Skeletal muscle tissue (tissue), 4 donors: ENCODE data around the gene PNPLA2. TPM values are rescaled to one million over a fixed set of nuclear protein-coding genes. Genes with fewer than 3 reads are reported as not detected.

Experiments
- H3K27ac ChIP-seq: one replicate; pipeline ENCODE4 v1.7.0; 2013; ENCODE audit warnings: mild to moderate bottlenecking, low read depth, low read length, inconsistent platforms
- H3K27me3 ChIP-seq, 3 donors: one replicate each; pipeline ENCODE4 v1.7.0; 2013; ENCODE audit warnings: low read length in 3 of 3; ENCODE audit not compliant: control insufficient read depth in 3 of 3, insufficient read depth in 3 of 3
- H3K36me3 ChIP-seq, 3 donors: one replicate each; pipeline ENCODE4 v1.7.0; 2013; ENCODE audit warnings: low read length in 3 of 3; ENCODE audit not compliant: control insufficient read depth in 3 of 3, insufficient read depth in 3 of 3
- H3K4me1 ChIP-seq, 3 donors: one replicate each; pipeline ENCODE4 v1.7.0; 2013; ENCODE audit warnings: low read length in 3 of 3, mild to moderate bottlenecking in 3 of 3; ENCODE audit not compliant: control insufficient read depth in 3 of 3, insufficient read depth in 3 of 3
- H3K4me3 ChIP-seq, 3 donors: one replicate each; pipeline ENCODE4 v1.7.0; 2013; ENCODE audit warnings: low read length in 3 of 3
- H3K9ac ChIP-seq, 3 donors: one replicate each; pipeline ENCODE4 v1.7.0; 2013; ENCODE audit warnings: low read length in 3 of 3, mild to moderate bottlenecking in 3 of 3, moderate library complexity in 2 of 3, low read depth in 1 of 3
- H3K9me3 ChIP-seq, 3 donors: one replicate each; pipeline ENCODE4 v1.7.0; 2013; ENCODE audit warnings: low read length in 3 of 3; ENCODE audit not compliant: control insufficient read depth in 3 of 3
- total RNA-seq: library from RNA; depleted of rRNA; stranded (reverse); fragments of >200 nt; gene quantifications from one replicate; pipeline ENCODE4 v1.2.3, GENCODE V29; 2014
- donor health status: Osteomylitis.

The PNPLA2 gene
- total RNA-seq, 1 donor from 2014 or later, result 13.6 TPM

DNA sequence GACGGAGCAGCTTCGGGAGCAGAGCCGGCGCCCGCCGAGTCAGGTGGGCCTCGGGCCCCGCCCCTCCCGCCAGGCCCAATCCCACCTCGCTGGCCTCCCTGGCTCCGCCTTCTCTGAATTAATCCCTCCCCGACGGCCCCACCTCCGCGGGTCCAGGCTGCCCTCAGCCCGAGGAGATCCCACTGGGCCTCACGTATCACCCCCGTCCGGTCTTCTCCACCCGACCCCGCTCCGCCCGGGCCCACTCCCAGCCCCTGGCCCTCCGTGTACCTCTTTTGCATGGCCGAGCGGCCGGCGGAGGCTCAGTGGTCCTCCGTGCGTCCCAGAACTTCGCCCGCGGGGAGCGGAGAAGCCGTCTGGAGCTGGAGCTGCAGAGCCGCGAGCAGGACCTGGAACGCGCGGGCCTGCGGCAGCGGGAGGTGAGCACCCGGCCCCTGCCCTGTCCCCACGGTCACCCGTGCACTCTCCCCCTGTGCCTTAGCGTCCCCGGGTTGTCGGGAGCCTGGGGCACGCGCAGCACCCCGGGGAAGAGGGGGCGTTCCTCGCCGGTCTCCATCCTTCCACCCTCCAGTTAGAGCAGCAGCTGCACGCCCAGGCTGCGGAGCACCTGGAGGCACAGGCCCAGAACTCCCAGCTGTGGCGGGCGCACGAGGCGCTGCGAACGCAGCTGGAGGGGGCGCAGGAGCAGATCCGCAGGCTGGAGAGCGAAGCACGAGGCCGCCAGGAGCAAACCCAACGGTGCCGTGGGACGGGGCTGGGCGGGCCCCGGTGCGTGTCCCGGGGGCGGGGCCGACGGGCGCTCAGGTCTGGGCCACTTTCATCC lies 11.8 kb downstream of the PNPLA2 start:
- H3K4me3 ChIP-seq, result peak overlapping the region in 2 of 3 donors; percentile 49 to 58
- no peaks in the 10 kb centered on the region for H3K9me3 ChIP-seq
- H3K36me3 ChIP-seq, result peaks cover 0 to 4% (median 0%) of the 10 kb centered on the region in 3 donors
- H3K27me3 ChIP-seq, result peaks cover 13 to 58% (median 24%) of the 10 kb centered on the region in 3 donors
- peak overlapping the region in 1 of 3 donors; percentile 62 for H3K9ac ChIP-seq
- peaks cover 65 to 80% (median 72%) of the 10 kb centered on the region in 3 donors for H3K4me1 ChIP-seq
- no peak overlapping the region for H3K27ac ChIP-seq

DNA sequence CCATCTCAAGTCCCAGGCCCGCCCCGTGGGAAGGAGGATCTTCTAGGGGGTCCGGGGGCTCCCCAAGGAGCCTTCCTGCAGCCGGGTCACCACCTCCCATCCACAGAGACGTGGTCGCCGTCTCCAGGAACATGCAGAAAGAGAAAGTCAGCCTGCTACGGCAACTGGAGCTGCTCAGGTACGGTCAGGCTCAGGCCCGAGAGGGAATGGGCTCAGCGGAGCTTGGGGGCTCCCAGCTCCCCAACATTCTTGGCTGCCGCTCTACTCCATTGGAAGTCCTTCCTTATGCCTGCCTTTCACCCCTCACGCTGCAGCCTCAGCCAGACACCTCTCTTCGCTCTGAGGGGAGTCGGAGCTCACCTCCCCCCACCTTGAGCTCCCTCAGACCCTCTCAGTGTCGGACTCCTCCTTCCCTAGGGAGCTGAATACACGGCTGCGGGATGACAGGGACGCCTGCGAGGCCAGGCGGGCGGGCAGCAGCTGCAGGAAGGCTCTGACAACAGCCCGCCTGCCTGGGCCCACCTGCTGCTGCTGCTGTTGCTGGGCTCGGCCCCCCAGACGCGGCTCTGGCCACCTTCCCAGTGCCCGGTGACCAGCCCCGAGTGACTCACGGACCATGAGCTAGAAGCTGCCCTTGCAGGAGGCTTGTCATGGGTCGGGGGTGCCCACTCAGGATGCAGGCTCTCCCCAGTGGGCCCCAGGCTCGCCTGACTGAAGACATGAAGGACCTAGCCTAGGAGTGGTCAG lies 12.6 kb downstream of the PNPLA2 start:
- Histone ChIP-seq H3K27ac (no peak overlapping the region), H3K36me3 (peaks cover 2 to 3% (median 3%) of the 10 kb centered on the region in 3 donors), H3K9me3 (no peaks in the 10 kb centered on the region), H3K27me3 (peaks cover 13 to 52% (median 20%) of the 10 kb centered on the region in 3 donors), H3K4me3 (peak overlapping the region in 1 of 3 donors; percentile 22), H3K4me1 (peaks cover 64 to 80% (median 70%) of the 10 kb centered on the region in 3 donors), H3K9ac (peak overlapping the region in 1 of 3 donors; percentile 8)

DNA sequence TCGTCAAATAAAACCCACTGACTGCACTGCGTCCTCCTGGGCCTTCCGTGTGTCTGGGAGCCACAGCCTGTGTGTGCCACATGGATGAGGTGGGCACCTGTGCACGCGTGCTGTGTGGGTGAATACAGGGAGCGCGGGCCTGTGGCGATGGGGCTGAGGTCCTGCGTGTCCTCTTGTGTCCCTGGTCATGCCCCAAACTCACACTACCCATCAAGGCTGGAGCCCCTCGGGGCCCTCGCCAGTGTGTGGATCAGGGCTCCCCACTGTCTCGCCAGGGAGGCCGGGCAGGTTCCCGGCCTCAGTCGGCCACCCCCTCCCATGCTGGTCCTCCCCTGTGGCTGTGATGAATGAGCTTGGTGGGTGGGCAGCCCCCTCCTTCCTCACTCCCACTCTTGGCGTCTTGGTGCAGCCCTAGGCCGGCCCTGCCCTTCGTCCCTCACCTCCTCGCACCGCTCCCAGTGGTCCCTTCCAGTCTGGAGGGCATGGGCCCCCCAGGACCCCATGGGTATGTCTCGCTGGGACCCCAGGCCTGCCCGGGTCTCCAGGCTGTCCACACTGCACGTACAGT lies 13.3 kb downstream of the PNPLA2 start:
- H3K27me3 ChIP-seq, result peaks cover 13 to 48% (median 20%) of the 10 kb centered on the region in 3 donors
- peak overlapping the region; percentile 57 to 76 (median 59) for H3K9ac ChIP-seq
- no peaks in the 10 kb centered on the region for H3K9me3 ChIP-seq
- H3K4me3 ChIP-seq, result peak overlapping the region; percentile 29 to 72 (median 38)
- H3K36me3 ChIP-seq, result peaks cover 10% of the 10 kb centered on the region in 3 donors
- H3K27ac ChIP-seq, result peak overlapping the region; percentile 51
- peaks cover 64 to 84% (median 68%) of the 10 kb centered on the region in 3 donors for H3K4me1 ChIP-seq

- H3K27ac ChIP-seq, result peak within 1 kb of the TSS; percentile 91
- no peaks in the 10 kb centered on the region for H3K9me3 ChIP-seq
- peaks cover 59 to 85% (median 66%) of the 10 kb centered on the region in 3 donors for H3K4me1 ChIP-seq
- H3K27me3 ChIP-seq, result peaks cover 13 to 42% (median 20%) of the 10 kb centered on the region in 3 donors
- peak within 1 kb of the TSS; percentile 72 for H3K4me3 ChIP-seq
- peak within 1 kb of the TSS; percentile 79 to 85 (median 85) for H3K9ac ChIP-seq
- H3K36me3 ChIP-seq, result peaks cover 14 to 16% (median 16%) of the 10 kb centered on the region in 3 donors
Observed at GRCh38 chr11:832529-833113, 13.9 kb downstream of the PNPLA2 start, which contains the start of gene CD151. TSS of gene CD151 (plus strand) at chr11:832952. CDS start at chr11:836070, 3,118 bp downstream.

DNA sequence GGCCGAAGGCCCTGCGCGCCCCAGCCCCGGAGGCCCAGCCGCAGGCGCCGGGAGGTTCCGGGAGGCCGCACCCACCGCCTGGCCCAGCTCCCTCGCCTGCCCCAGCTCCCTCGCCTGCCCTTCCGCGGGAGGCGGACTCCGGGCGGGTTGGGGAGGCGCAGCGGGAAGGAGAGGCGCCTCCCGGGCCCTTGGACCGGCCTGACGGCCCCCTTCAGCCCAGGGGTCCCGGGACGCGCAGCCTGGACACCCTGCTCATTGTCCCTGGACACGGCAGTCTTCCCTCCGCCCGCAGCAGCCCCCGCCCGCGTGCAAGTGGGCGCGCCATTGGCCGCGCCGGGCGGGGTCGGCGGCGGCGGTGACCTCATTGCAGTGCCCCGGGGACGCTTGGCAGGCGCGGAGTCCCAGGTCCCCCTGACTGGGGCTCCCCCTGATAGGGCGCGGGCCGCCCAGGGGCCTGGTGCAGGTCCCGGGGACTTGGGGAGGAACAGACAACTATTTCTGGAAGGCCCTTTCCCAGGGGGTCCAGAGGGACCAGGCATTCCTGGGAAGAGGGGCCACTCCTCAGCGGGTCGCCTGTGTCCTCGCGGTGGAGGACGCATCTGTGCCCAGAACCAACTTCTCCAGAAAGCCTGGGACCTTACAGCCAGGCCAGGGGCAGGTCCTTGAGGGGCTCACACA lies 14.5 kb downstream of the PNPLA2 start:
- Histone ChIP-seq H3K27me3 (peaks cover 10 to 36% (median 15%) of the 10 kb centered on the region in 3 donors), H3K4me1 (peaks cover 52 to 83% (median 61%) of the 10 kb centered on the region in 3 donors), H3K36me3 (peaks cover 19 to 21% (median 20%) of the 10 kb centered on the region in 3 donors), H3K9me3 (no peaks in the 10 kb centered on the region), H3K9ac (peak overlapping the region; percentile 79 to 85 (median 85)), H3K27ac (peak overlapping the region; percentile 91), H3K4me3 (peak overlapping the region; percentile 65 to 72 (median 72))

DNA sequence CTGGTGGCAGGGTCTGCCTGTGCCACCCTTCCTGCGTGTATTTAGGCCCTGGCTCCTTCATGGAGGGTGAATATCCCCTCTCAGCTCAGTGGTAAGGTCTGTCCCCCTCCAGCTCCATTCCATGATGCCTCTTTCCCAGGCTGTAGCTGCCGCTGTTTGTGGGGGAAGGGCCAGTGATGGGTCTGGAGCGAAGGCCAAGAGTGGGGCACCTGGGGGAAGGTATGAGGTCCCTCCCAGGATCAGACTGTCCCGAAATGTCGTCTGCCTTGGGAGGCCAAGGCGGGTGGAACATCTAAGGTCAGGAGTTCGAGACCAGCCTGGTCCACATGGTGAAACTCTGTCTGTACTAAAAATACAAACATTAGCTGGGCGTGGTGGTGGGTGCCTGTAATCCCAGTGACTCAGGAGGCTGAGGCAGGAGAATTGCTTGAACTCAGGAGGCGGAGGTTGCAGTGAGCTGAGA lies 15.2 kb downstream of the PNPLA2 start:
- H3K27me3 ChIP-seq, result peaks cover 9 to 30% (median 10%) of the 10 kb centered on the region in 3 donors
- peak overlapping the region; percentile 65 to 72 (median 72) for H3K4me3 ChIP-seq
- H3K4me1 ChIP-seq, result peaks cover 49 to 83% (median 58%) of the 10 kb centered on the region in 3 donors
- H3K9ac ChIP-seq, result peak overlapping the region; percentile 79 to 85 (median 85)
- H3K36me3 ChIP-seq, result peaks cover 25 to 27% (median 26%) of the 10 kb centered on the region in 3 donors
- no peaks in the 10 kb centered on the region for H3K9me3 ChIP-seq
- peak overlapping the region; percentile 91 for H3K27ac ChIP-seq

GRCh38 chr11:834371-835316 lies 15.9 kb downstream of the PNPLA2 start:
- peaks cover 33 to 34% (median 34%) of the 10 kb centered on the region in 3 donors for H3K36me3 ChIP-seq
- H3K9ac ChIP-seq, result peak overlapping the region; percentile 70 to 85 (median 85)
- no peaks in the 10 kb centered on the region for H3K9me3 ChIP-seq
- H3K4me3 ChIP-seq, result peak overlapping the region; percentile 62 to 72 (median 65)
- peaks cover 42 to 80% (median 56%) of the 10 kb centered on the region in 3 donors for H3K4me1 ChIP-seq
- peak overlapping the region; percentile 91 for H3K27ac ChIP-seq
- H3K27me3 ChIP-seq, result peaks cover 2 to 22% (median 2%) of the 10 kb centered on the region in 3 donors

GRCh38 chr11:836274-836673 lies 17.6 kb downstream of the PNPLA2 start:
- H3K27ac ChIP-seq, result peak overlapping the region; percentile 36
- peaks cover 42 to 46% (median 46%) of the 10 kb centered on the region in 3 donors for H3K36me3 ChIP-seq
- H3K9ac ChIP-seq, result peak overlapping the region in 1 of 3 donors; percentile 16
- H3K4me1 ChIP-seq, result peaks cover 42 to 79% (median 56%) of the 10 kb centered on the region in 3 donors
- peaks cover 0 to 8% (median 0%) of the 10 kb centered on the region in 3 donors for H3K27me3 ChIP-seq
- H3K4me3 ChIP-seq, result no peak overlapping the region
- no peaks in the 10 kb centered on the region for H3K9me3 ChIP-seq
